KMS-11 (cell line): ENCODE results near the gene LY6G5B.

ENCODE experiments used
- H2AFZ ChIP-seq: fragments of 200-600 bp; sonication (generic); 2 replicates; pipeline ENCODE4 v1.6.1; 2016; ENCODE audit warnings: antibody characterized with exemption, mixed run types, low read depth
- H3K27ac ChIP-seq: fragments of 200-600 bp; sonication (generic); 2 replicates; pipeline ENCODE4 v1.6.1; 2016; ENCODE audit warnings: mild to moderate bottlenecking, mixed run types
- H3K27me3 ChIP-seq: fragments of 200-600 bp; sonication (generic); 2 replicates; pipeline ENCODE4 v1.6.1; 2017; ENCODE audit warnings: mild to moderate bottlenecking, low read depth, mixed run types, moderate library complexity; ENCODE audit not compliant: insufficient read depth
- H3K36me3 ChIP-seq: fragments of 200-600 bp; sonication (generic); 2 replicates; pipeline ENCODE4 v1.6.1; 2017; ENCODE audit warnings: mild to moderate bottlenecking, mixed run types; ENCODE audit not compliant: insufficient read depth
- H3K4me1 ChIP-seq: fragments of 200-600 bp; sonication (generic); 2 replicates; pipeline ENCODE4 v1.6.1; 2016; ENCODE audit warnings: mild to moderate bottlenecking, low read depth, mixed run types; ENCODE audit not compliant: poor library complexity, severe bottlenecking
- H3K4me2 ChIP-seq: fragments of 200-600 bp; sonication (generic); 2 replicates; pipeline ENCODE4 v1.7.0; 2016; ENCODE audit warnings: mild to moderate bottlenecking, mixed run types
- H3K4me3 ChIP-seq: fragments of 200-600 bp; sonication (generic); IDR thresholded peaks from 2 replicates; pipeline ENCODE4 v1.6.1; 2017; ENCODE audit warnings: low read depth, low read length, mixed read lengths; ENCODE audit not compliant: insufficient read depth
- H3K79me2 ChIP-seq: fragments of 200-600 bp; sonication (generic); 2 replicates; pipeline ENCODE4 v1.6.1; 2016; ENCODE audit warnings: low read depth, mixed run types; ENCODE audit not compliant: insufficient read depth
- H3K9ac ChIP-seq: fragments of 200-600 bp; sonication (generic); 2 replicates; pipeline ENCODE4 v1.6.1; 2016; ENCODE audit warnings: mild to moderate bottlenecking, mixed run types
- H4K20me1 ChIP-seq: fragments of 200-600 bp; sonication (generic); 2 replicates; pipeline ENCODE4 v1.6.1; 2016; ENCODE audit warnings: mild to moderate bottlenecking, mixed run types; ENCODE audit not compliant: insufficient read depth
- TF ChIP-seq, protein P1 (sequence below): fragments of 200-600 bp; sonication (generic); conservative IDR thresholded peaks from 2 replicates; pipeline ENCODE4 v1.6.1; 2017; ENCODE audit warnings: low read depth, mild to moderate bottlenecking, antibody characterized with exemption, low read length, moderate library complexity, mixed read lengths

LY6G5B gene

DNA sequence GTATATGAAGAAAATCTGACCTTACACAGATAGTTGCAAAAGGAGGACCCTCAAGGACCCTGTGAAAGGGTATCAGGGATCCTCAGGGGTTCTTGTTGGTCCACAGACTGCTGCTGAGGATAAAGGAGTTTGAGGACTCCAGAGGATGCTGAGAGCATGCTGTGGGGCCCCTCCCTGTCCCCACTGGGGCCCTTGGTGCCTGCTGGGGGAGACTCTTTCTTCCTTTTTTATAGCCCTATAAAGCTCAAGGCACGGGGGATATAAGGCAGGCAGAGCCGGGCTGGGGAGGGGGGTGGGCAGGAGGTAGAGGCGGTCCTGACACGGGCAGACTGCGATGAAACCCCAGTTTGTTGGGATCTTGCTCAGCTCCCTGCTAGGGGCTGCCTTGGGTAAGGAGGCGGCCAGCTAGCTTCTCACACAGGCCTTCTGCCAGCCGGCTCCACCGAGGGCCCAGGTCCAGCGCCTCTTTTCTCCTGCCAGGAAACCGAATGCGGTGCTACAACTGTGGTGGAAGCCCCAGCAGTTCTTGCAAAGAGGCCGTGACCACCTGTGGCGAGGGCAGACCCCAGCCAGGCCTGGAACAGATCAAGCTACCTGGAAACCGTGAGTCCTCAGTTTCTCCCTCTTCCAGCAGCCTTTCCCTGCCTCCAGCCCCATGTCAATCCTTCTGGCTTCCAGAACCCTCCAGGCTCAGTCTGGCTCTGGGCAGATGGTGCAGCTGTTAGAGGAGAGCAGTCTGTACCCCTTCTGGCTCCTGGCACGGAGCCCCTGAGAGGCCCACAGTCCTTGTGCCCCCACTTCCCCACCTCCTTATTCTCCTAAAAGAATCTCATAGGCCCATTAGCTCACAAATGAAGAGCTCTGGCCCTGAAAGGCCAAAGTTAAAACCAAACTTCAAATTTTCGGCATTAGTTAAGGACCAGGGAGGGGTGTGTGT lies 45.5 kb downstream of the LY6G5B start, which contains the start of gene LY6G6D:
Gene LY6G6D (plus strand): TSS at position 327 of the 937 bp plus-strand sequence. CDS start 8 bp downstream, at position 335.
- Histone ChIP-seq H3K4me2 (no peak within 1 kb of the TSS), H3K4me1 (peaks cover 6% of the 10 kb centered on the region), H2AFZ (no peak within 1 kb of the TSS), H3K4me3 (no peak within 1 kb of the TSS), H3K9ac (no peak within 1 kb of the TSS), H3K79me2 (no peaks in the 10 kb centered on the region), H3K36me3 (no peaks in the 10 kb centered on the region), H3K27ac (no peak within 1 kb of the TSS), H4K20me1 (no peaks in the 10 kb centered on the region), H3K27me3 (no peaks in the 10 kb centered on the region)
- TF ChIP-seq, protein P1, sequence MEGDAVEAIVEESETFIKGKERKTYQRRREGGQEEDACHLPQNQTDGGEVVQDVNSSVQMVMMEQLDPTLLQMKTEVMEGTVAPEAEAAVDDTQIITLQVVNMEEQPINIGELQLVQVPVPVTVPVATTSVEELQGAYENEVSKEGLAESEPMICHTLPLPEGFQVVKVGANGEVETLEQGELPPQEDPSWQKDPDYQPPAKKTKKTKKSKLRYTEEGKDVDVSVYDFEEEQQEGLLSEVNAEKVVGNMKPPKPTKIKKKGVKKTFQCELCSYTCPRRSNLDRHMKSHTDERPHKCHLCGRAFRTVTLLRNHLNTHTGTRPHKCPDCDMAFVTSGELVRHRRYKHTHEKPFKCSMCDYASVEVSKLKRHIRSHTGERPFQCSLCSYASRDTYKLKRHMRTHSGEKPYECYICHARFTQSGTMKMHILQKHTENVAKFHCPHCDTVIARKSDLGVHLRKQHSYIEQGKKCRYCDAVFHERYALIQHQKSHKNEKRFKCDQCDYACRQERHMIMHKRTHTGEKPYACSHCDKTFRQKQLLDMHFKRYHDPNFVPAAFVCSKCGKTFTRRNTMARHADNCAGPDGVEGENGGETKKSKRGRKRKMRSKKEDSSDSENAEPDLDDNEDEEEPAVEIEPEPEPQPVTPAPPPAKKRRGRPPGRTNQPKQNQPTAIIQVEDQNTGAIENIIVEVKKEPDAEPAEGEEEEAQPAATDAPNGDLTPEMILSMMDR: no peak

DNA sequence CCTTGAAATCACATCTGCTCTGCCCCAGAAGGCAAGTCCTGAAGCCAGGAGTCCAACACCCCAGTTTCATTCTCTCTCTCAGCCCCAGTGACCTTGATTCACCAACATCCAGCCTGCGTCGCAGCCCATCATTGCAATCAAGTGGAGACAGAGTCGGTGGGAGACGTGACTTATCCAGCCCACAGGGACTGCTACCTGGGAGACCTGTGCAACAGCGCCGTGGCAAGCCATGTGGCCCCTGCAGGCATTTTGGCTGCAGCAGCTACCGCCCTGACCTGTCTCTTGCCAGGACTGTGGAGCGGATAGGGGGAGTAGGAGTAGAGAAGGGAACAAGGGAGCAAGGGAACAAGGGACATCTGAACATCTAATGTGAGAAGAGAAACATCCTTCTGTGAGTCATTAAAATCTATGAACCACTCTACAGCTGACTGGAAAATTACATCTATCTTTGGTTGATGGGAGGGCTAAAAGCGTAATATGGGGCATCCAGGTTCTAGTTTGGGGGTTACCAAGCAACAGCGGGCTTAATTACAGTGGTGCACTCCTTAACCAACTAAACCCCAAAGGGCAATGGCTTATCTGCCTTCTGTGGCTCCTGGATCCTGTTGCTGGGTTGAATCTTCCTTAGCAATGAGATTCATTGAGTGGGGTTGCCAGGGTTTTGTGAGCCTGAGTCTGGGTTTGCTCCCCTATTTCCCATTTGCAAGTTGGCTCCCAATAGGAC lies 47.9 kb downstream of the LY6G5B start:
- Histone ChIP-seq H4K20me1 (no peaks in the 10 kb centered on the region), H3K4me1 (no peaks in the 10 kb centered on the region), H2AFZ (no peak overlapping the region), H3K36me3 (no peaks in the 10 kb centered on the region), H3K27ac (no peak overlapping the region), H3K4me2 (no peak overlapping the region), H3K4me3 (no peak overlapping the region), H3K9ac (no peak overlapping the region), H3K79me2 (no peaks in the 10 kb centered on the region), H3K27me3 (no peaks in the 10 kb centered on the region; the same call in 1 of the 2 replicates)
- TF ChIP-seq, protein P1: no peak

DNA sequence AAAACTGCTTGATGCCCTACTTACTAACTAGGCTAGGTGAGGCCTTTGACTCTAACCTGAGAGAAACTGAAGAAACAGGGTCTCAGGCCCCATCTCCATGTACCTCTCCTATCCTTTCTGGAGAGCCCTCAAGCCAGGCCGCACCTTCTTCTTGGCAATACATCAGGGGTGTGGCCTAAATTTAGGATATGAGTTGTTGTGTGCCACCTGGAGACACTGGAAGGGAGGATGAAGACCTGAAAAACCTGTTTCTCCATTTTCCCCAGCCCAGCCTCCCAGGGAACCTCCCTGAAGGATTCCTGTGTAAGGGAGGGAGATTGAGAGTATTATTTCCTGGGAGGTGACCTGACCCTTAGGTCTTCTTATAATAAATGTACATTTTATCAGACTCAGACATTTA lies 48.5 kb downstream of the LY6G5B start:
- Histone ChIP-seq H2AFZ (no peak overlapping the region), H3K27ac (no peak overlapping the region), H3K36me3 (no peaks in the 10 kb centered on the region), H3K27me3 (no peaks in the 10 kb centered on the region; the same call in 1 of the 2 replicates), H4K20me1 (no peaks in the 10 kb centered on the region), H3K4me3 (no peak overlapping the region), H3K4me2 (no peak overlapping the region), H3K9ac (no peak overlapping the region), H3K79me2 (no peaks in the 10 kb centered on the region), H3K4me1 (no peaks in the 10 kb centered on the region)
- TF ChIP-seq, protein P1: no peak

DNA sequence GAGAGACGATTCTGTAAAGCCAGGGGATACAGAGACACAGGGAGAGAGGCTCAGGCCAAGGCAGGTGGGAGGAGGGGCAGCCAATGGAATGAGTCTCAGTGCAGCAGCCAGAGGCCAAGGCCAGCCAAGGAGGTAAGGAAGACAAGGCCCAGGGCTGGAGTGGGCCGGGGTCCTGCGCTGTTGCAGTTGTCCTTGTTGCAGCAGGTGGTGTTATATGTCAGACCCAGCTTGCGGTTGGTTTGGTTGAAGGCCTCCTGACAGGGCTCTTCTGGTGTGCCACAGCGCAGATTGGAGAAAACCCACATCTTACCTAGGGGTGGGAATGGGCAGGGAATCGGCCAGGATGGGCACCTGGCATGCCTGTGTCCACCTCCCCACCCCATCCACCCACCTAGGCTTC lies 49.2 kb downstream of the LY6G5B start:
- Histone ChIP-seq H2AFZ (no peak overlapping the region), H4K20me1 (no peaks in the 10 kb centered on the region), H3K4me2 (no peak overlapping the region), H3K4me1 (no peaks in the 10 kb centered on the region), H3K36me3 (no peaks in the 10 kb centered on the region), H3K27me3 (no peaks in the 10 kb centered on the region; the same call in 1 of the 2 replicates), H3K4me3 (no peak overlapping the region), H3K79me2 (no peaks in the 10 kb centered on the region), H3K27ac (no peak overlapping the region), H3K9ac (no peak overlapping the region)
- TF ChIP-seq, protein P1: no peak
